GM12878 (cell line): Measurements from ENCODE around the gene ACAP1. TPM values are rescaled to one million over a fixed set of nuclear protein-coding genes. Genes with fewer than 3 reads are reported as not detected.

Experiments
- ATAC-seq: fragments of 200-7000 bp; cut with Tn5 transposase; 3 replicates; pipeline ENCODE4 v1.9.1; 2020; ENCODE audit warnings: mild to moderate bottlenecking, moderate library complexity
- BruUV-seq: library from RNA; stranded (reverse); fragments of 400-500 nt; replicated peaks from 2 replicates; lab custom pipeline; 2021; lab: Mats Ljungman, UMichigan
- CTCF ChIA-PET: fragments of 300-600 bp; sonication (Branson Sonifier 250); formaldehyde crosslinking; extraction: SDS; loops from one replicate; lab custom pipeline; 2021; ENCODE audit warnings: inconsistent platforms; lab: Yijun Ruan, JAX
- POLR2A ChIA-PET: fragments of 350-600 bp; formaldehyde crosslinking; extraction: SDS; loops from one replicate; lab custom pipeline; 2021; ENCODE audit warnings: inconsistent platforms; lab: Charles Lee
- RAD21 ChIA-PET: fragments of 300-600 bp; sonication (Branson Sonifier 250); formaldehyde crosslinking; loops from one replicate; lab custom pipeline; 2023; ENCODE audit warnings: antibody characterized with exemption; ENCODE audit not compliant: unreplicated experiment; lab: Charles Lee
- SMC1A ChIA-PET: fragments of 300-600 bp; sonication (Branson Sonifier 250); formaldehyde crosslinking; loops from one replicate; lab custom pipeline; 2023; ENCODE audit not compliant: unreplicated experiment, uncharacterized antibody; lab: Charles Lee
- DNase-seq: peaks from one replicate; pipeline ENCODE4 v3.0.0-alpha.2; 2011; ENCODE audit warnings: low read depth, low spot score
- FAIRE-seq: peaks from 3 replicates; lab custom pipeline; 2011; peaks lifted over from hg19 to GRCh38; lab: Jason Lieb, UNC
- H2AFZ ChIP-seq: 2 replicates; pipeline ENCODE4 v1.6.0; 2011; ENCODE audit warnings: low read depth, low read length, control low read depth; ENCODE audit not compliant: control insufficient read depth
- H3K27ac ChIP-seq: 2 replicates; pipeline ENCODE4 v1.5.1; 2011; ENCODE audit warnings: control low read depth; ENCODE audit not compliant: control insufficient read depth, insufficient read depth
- H3K27me3 ChIP-seq, 2 experiments: replicated peaks in 1 of 2; 2 replicates each; pipeline versions ENCODE4 v1.6.0 to v1.6.1; 2011; ENCODE audit warnings: low read length in 1 of 2; ENCODE audit not compliant: control insufficient read depth in 2 of 2, insufficient read depth in 2 of 2
- H3K36me3 ChIP-seq, 2 experiments: 2 replicates each; pipeline ENCODE4 v1.5.1; 2011; ENCODE audit warnings: low read length in 1 of 2; ENCODE audit not compliant: control insufficient read depth in 2 of 2, insufficient read depth in 2 of 2
- H3K4me1 ChIP-seq: 2 replicates; pipeline ENCODE4 v1.6.1; 2011; ENCODE audit warnings: mild to moderate bottlenecking, low read length, moderate library complexity, mixed read lengths; ENCODE audit not compliant: control insufficient read depth, insufficient read depth
- H3K4me2 ChIP-seq: 2 replicates; pipeline ENCODE4 v1.6.0; 2011; ENCODE audit warnings: control low read depth; ENCODE audit not compliant: control insufficient read depth, insufficient read depth
- H3K4me3 ChIP-seq: fragments of 200-600 bp; sonication (generic); 2 replicates; pipeline ENCODE4 v1.5.1; 2016
- H3K79me2 ChIP-seq: 2 replicates; pipeline ENCODE4 v1.6.0; 2011; ENCODE audit warnings: low read length; ENCODE audit not compliant: control insufficient read depth, insufficient read depth
- H3K9ac ChIP-seq: 2 replicates; pipeline ENCODE4 v1.8.0; 2011; ENCODE audit warnings: low read length, control low read depth, mixed read lengths; ENCODE audit not compliant: control insufficient read depth, insufficient read depth
- H3K9me3 ChIP-seq: replicated peaks from 3 replicates; pipeline ENCODE4 v1.5.1; 2011; ENCODE audit warnings: mild to moderate bottlenecking, low read length; ENCODE audit not compliant: control insufficient read depth, insufficient read depth
- H4K20me1 ChIP-seq: 2 replicates; pipeline ENCODE4 v1.6.0; 2011; ENCODE audit not compliant: control insufficient read depth, insufficient read depth
- BHLHE40 ChIP-seq, 2 experiments: fragments of 450-650 bp in 1 of 2; IDR thresholded peaks; 2 replicates each; pipeline ENCODE4 v1.6.1; 2011 to 2017; ENCODE audit warnings: low read depth in 2 of 2, borderline replicate concordance in 1 of 2, improper control_type of control experiment in 1 of 2, low read length in 1 of 2, mild to moderate bottlenecking in 1 of 2
- CBX5 ChIP-seq: sonication (generic); IDR thresholded peaks from 2 replicates; pipeline ENCODE4 v1.6.1; 2016; ENCODE audit warnings: low read depth, moderate library complexity, mild to moderate bottlenecking, inconsistent platforms
- CEBPB ChIP-seq, 2 experiments: fragments of 150-350 bp in 1 of 2; IDR thresholded peaks; 2 replicates each; pipeline ENCODE4 v1.6.1; 2012 to 2014; ENCODE audit warnings: low read depth in 2 of 2, low read length in 2 of 2, borderline replicate concordance in 1 of 2, inconsistent platforms in 1 of 2
- CHD1 ChIP-seq: IDR thresholded peaks from 2 replicates; pipeline ENCODE4 v1.6.1; 2012; ENCODE audit warnings: low read depth, low read length, improper control_type of control experiment
- EGR1 ChIP-seq, 2 experiments: IDR thresholded peaks; 1 replicate in 1 of 2; 2 replicates in 1 of 2; pipeline ENCODE4 v1.6.1; 2011 to 2012; ENCODE audit warnings: low read depth in 2 of 2, low read length in 2 of 2, borderline replicate concordance in 1 of 2, mild to moderate bottlenecking in 1 of 2, moderate library complexity in 1 of 2
- KLF5 ChIP-seq: fragments of 450-650 bp; IDR thresholded peaks from 2 replicates; pipeline ENCODE4 v1.6.1; 2014; ENCODE audit warnings: mild to moderate bottlenecking; ENCODE audit not compliant: partially characterized antibody
- MYB ChIP-seq: fragments of 150-350 bp; IDR thresholded peaks from 2 replicates; pipeline ENCODE4 v1.6.1; 2014; ENCODE audit warnings: mild to moderate bottlenecking, low read depth, low read length, borderline replicate concordance
- NR2C1 ChIP-seq: fragments of 450-650 bp; IDR thresholded peaks from 2 replicates; pipeline ENCODE4 v1.6.1; 2017; ENCODE audit warnings: antibody characterized with exemption, mild to moderate bottlenecking, moderate library complexity
- PBX3 ChIP-seq: IDR thresholded peaks from 2 replicates; pipeline ENCODE4 v1.6.1; 2011; ENCODE audit warnings: mild to moderate bottlenecking, low read depth, low read length, moderate library complexity; ENCODE audit not compliant: insufficient replicate concordance
- SMAD5 ChIP-seq: IDR thresholded peaks from 2 replicates; pipeline ENCODE4 v1.6.1; 2016; ENCODE audit warnings: antibody characterized with exemption, low read depth
- SP1 ChIP-seq: IDR thresholded peaks from one replicate; pipeline ENCODE4 v1.6.1; 2011; ENCODE audit warnings: low read depth, low read length
- ZSCAN29 ChIP-seq: fragments of 450-650 bp; IDR thresholded peaks from 2 replicates; pipeline ENCODE4 v1.6.1; 2017; ENCODE audit warnings: mild to moderate bottlenecking, moderate library complexity
- WGBS: methylation state at CpG from one replicate; pipeline ENCODE4 v1.1.6; 2016; ENCODE audit warnings: low lambda C conversion rate; ENCODE audit not compliant: insufficient replicate concordance, insufficient coverage; ENCODE audit errors: missing lambda C conversion rate; 5-methylcytosine and 5-hydroxymethylcytosine counted together
- in situ Hi-C: fragments of 300-500 bp; cut with MboI; formaldehyde crosslinking; loops from 9 replicates; pipeline ENCODE4 v1.14.3; 2018; ENCODE audit warnings: mixed read lengths
- intact Hi-C: fragments of 100-400 bp; cut with micrococcal nuclease; formaldehyde crosslinking; loops from one replicate; pipeline ENCODE4 v1.14.2; 2022; ENCODE audit not compliant: unreplicated experiment
- polyA plus RNA-seq, 11 experiments: library from polyadenylated mRNA; depleted of rRNA in 4 of 11; unstranded in 6 of 11; stranded (reverse) in 5 of 11; fragments of >200 nt; fragmentation: Nextera tagmentation in 4 of 11; fragmentation: Illumina TruSeq in 1 of 11; extraction: Ambion mirVana in 4 of 11; extraction: Trizol in 1 of 11; gene quantifications; 1 replicate in 1 of 11; 2 replicates in 10 of 11; pipeline versions ENCODE4 v1.2.1 to v1.2.3, GENCODE V29; 2011 to 2016; ENCODE audit warnings: inconsistent platforms in 2 of 11, missing spikeins in 2 of 11, low read depth in 1 of 11
- total RNA-seq, 4 experiments: library from RNA; depleted of rRNA in 3 of 4; stranded (reverse); fragments of >200 nt in 3 of 4; fragmentation: Illumina TruSeq in 1 of 4; extraction: Trizol in 1 of 4; gene quantifications; 2 replicates each; pipeline versions ENCODE4 v1.2.1 to v1.2.3, GENCODE V29; 2013 to 2021
- TF ChIP-seq, protein P1 (sequence below): IDR thresholded peaks from 2 replicates; pipeline ENCODE4 v1.6.1; 2012; ENCODE audit warnings: low read depth, low read length, improper control_type of control experiment

The ACAP1 gene
- total and polyA plus RNA-seq, 10 of the 15 experiments (the other 5 are each of a cell fraction or from before 2014, with no cell fraction given): 5.7 to 245 (median 118) TPM

DNA sequence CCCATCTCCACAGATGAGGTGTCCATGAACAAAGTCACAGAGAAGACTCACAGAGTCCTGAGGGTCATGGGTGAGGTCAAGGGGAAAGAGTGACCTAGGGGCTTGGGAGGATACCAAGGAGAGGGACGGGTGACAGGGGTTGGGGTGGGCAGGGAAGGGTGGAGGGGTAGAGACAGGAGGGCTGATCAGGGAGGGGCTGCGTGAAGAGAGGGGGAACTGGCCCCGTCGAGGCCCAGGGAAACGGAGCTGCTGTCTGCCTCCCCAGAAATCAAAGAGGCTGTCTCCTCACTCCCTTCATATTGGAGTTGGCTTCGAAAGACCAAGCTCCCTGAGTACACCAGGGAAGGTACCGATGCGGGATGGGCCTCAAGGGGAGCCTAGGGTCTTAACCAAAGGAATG lies 19.2 kb downstream of the ACAP1 start:
- Histone ChIP-seq H3K4me3 (no peak overlapping the region), H4K20me1 (no peaks in the 10 kb centered on the region), H3K4me1 (peaks cover 23% of the 10 kb centered on the region), H3K27me3 (no peaks in the 10 kb centered on the region), H3K9me3 (no peaks in the 10 kb centered on the region), H3K79me2 (peaks cover 7% of the 10 kb centered on the region), H3K4me2 (no peak overlapping the region), H3K27ac (no peak overlapping the region), H3K36me3 (no peaks in the 10 kb centered on the region), H2AFZ (no peak overlapping the region), H3K9ac (no peak overlapping the region)
- POLR2A ChIA-PET: interaction anchor here (0.6 to 1.5 kb wide), 5 partner anchors 81 to 503 kb away, joined by 3 to 9 read pairs (median 3); partner anchors contain the start of genes TMEM102, TP53 and WRAP53
- SMC1A ChIA-PET: interaction anchor here (0.6 to 2.4 kb wide), 14 partner anchors 19 to 332 kb away, joined by 3 to 10 read pairs (median 4); partner anchors contain the start of genes ACAP1, SLC2A4, TMEM256 and TP53
- TF ChIP-seq ZSCAN29: no peak
- TF ChIP-seq NR2C1: no peak
- TF ChIP-seq CEBPB (IDR thresholded peaks at IDR 0.05; ENCODE audit: borderline replicate concordance in 1 of 2, low read depth in 2 of 2, low read length in 2 of 2): no peak
- TF ChIP-seq MYB: no peak
- no peak for TF ChIP-seq PBX3
- TF ChIP-seq EGR1 (IDR thresholded peaks at IDR 0.05; ENCODE audit: borderline replicate concordance in 1 of 2, low read depth in 2 of 2, low read length in 2 of 2): no peak
- no peak for TF ChIP-seq SMAD5
- no peak for TF ChIP-seq CHD1
- no peak for TF ChIP-seq KLF5
- TF ChIP-seq CBX5: no peak
- no peak for TF ChIP-seq SP1
- no peak for TF ChIP-seq BHLHE40 (IDR thresholded peaks at IDR 0.05; ENCODE audit: borderline replicate concordance in 1 of 2, low read depth in 2 of 2, low read length in 1 of 2)
- TF ChIP-seq, protein P1, sequence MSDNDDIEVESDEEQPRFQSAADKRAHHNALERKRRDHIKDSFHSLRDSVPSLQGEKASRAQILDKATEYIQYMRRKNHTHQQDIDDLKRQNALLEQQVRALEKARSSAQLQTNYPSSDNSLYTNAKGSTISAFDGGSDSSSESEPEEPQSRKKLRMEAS: no peak
- in situ Hi-C loops: no loop called here
- DNase-seq: no peak
- no peak for ATAC-seq
- intact Hi-C loops: no loop called here
- BruUV-seq: no TSS peak
- CTCF ChIA-PET: interaction anchor here (0.6 to 4.0 kb wide), 54 partner anchors 11 to 651 kb away, joined by 3 to 58 read pairs (median 4); partner anchors contain the start of genes ACAP1, CD68, KDM6B and MPDU1
- RAD21 ChIA-PET: interaction anchor here (0.6 to 3.6 kb wide), 15 partner anchors 18 to 362 kb away, joined by 3 to 31 read pairs (median 4); partner anchors contain the start of genes ACAP1, DNAH2, MPDU1 and TMEM102
- FAIRE-seq: no peak
- WGBS: 77% methylated on average over 6 of the region's 8 CpGs
